GM13977 (cell line): Measurements from ENCODE around the gene GGA2.
"Not testable (repeated sequence)": the region's sequence is repeated elsewhere in the genome, so short reads cannot be mapped to it uniquely, and the experiment has no call there.

Source experiments
- DNase-seq: peaks from one replicate; pipeline ENCODE4 v3.0.0; 2012; ENCODE audit warnings: low spot score
- CTCF ChIP-seq: IDR thresholded peaks from 2 replicates; pipeline ENCODE4 v1.5.1; 2012; ENCODE audit warnings: mild to moderate bottlenecking, control low read depth; ENCODE audit not compliant: insufficient read depth; ENCODE audit errors: extremely low read depth, missing control alignments
- in situ Hi-C: fragments of 300-500 bp; cut with MboI; formaldehyde crosslinking; loops from one replicate; pipeline ENCODE4 v1.12.0; 2022; ENCODE audit warnings: low sequenced_read_pairs, low pct_unique_long_range_greater_than_20kb, mixed read lengths, inconsistent platforms; ENCODE audit not compliant: unreplicated experiment

GGA2 gene

GRCh38 chr16:23518435-23518891, 8.2 kb upstream of the GGA2 start:
- in situ Hi-C loops, result no loop called here
- DNase-seq, result peak; percentile 33
- TF ChIP-seq CTCF, result no peak

- no peak for TF ChIP-seq CTCF
- in situ Hi-C loops, result no loop called here
- DNase-seq, result no peak
These were observed 6.3 kb upstream of the GGA2 start for GRCh38 chr16:23516366-23517137.

GRCh38 chr16:23515881-23516280, 5.6 kb upstream of the GGA2 start:
- in situ Hi-C loops, result no loop called here
- no peak for DNase-seq
- TF ChIP-seq CTCF, result no peak

GRCh38 chr16:23514381-23515152, 4.3 kb upstream of the GGA2 start:
- in situ Hi-C loops, result no loop called here
- no peak for DNase-seq
- no peak for TF ChIP-seq CTCF

GRCh38 chr16:23512168-23512695, 1.9 kb upstream of the GGA2 start:
- in situ Hi-C loops, result no loop called here
- TF ChIP-seq CTCF, result no peak
- no peak for DNase-seq

- in situ Hi-C loops, result no loop called here
- TF ChIP-seq CTCF, result no peak
- DNase-seq, result no peak
These were observed 1.4 kb upstream of the GGA2 start for GRCh38 chr16:23511731-23512130.

GRCh38 chr16:23510915-23511270, 599 bp upstream of the GGA2 start:
- in situ Hi-C loops, DNase-seq: not testable (repeated sequence)
